ENCODE data around the gene TRIM37.

DNA sequence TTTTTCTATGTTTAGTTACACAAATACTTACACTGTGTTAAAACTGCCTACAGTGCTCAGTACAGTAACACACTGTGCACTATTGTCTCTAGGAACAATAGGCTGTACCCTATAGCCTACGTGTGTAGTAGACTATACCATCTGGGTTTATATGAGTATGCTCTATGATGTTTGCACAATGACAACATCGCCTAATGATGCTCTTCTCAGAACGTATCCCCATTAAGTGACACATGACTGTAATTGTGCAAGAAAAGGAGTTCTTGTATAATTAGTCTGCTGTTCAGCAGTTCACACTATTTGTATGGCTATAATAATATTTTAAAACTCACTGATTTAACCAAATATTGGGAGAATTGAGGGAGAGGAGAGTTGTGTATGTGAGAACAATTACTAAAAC, 173.7 kb downstream of the TRIM37 start:
- TF ChIP-seq EP300 (IDR thresholded peaks at IDR 0.05; ENCODE audit: borderline replicate concordance) (no peak), CEBPB (IDR thresholded peaks at IDR 0.05) (no peak), YY1 (IDR thresholded peaks at IDR 0.05; ENCODE audit: low read depth) (no peak), EGR1 (IDR thresholded peaks at IDR 0.05) (no peak), FOXM1 (IDR thresholded peaks at IDR 0.05; ENCODE audit: borderline replicate concordance, low read depth) (no peak), TAF1 (IDR thresholded peaks at IDR 0.05; ENCODE audit: low read depth) (no peak), TCF12 (IDR thresholded peaks at IDR 0.05; ENCODE audit: low read depth) (no peak), TEAD4 (IDR thresholded peaks at IDR 0.05) (no peak), RAD21 (IDR thresholded peaks at IDR 0.05; ENCODE audit: low read depth) (no peak)
- TF ChIP-seq, protein P1, sequence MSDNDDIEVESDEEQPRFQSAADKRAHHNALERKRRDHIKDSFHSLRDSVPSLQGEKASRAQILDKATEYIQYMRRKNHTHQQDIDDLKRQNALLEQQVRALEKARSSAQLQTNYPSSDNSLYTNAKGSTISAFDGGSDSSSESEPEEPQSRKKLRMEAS (IDR thresholded peaks at IDR 0.05), result no peak
- TF ChIP-seq, protein P2, sequence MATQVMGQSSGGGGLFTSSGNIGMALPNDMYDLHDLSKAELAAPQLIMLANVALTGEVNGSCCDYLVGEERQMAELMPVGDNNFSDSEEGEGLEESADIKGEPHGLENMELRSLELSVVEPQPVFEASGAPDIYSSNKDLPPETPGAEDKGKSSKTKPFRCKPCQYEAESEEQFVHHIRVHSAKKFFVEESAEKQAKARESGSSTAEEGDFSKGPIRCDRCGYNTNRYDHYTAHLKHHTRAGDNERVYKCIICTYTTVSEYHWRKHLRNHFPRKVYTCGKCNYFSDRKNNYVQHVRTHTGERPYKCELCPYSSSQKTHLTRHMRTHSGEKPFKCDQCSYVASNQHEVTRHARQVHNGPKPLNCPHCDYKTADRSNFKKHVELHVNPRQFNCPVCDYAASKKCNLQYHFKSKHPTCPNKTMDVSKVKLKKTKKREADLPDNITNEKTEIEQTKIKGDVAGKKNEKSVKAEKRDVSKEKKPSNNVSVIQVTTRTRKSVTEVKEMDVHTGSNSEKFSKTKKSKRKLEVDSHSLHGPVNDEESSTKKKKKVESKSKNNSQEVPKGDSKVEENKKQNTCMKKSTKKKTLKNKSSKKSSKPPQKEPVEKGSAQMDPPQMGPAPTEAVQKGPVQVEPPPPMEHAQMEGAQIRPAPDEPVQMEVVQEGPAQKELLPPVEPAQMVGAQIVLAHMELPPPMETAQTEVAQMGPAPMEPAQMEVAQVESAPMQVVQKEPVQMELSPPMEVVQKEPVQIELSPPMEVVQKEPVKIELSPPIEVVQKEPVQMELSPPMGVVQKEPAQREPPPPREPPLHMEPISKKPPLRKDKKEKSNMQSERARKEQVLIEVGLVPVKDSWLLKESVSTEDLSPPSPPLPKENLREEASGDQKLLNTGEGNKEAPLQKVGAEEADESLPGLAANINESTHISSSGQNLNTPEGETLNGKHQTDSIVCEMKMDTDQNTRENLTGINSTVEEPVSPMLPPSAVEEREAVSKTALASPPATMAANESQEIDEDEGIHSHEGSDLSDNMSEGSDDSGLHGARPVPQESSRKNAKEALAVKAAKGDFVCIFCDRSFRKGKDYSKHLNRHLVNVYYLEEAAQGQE (IDR thresholded peaks at IDR 0.05; ENCODE audit: low read depth), result no peak

Measured in Ishikawa (cell line).